Parathyroid adenoma (tissue), 2 donors: ENCODE data around the gene NYAP2.

Experiments
- H2AFZ ChIP-seq: fragments of 300-600 bp; sonication (generic); one replicate; pipeline ENCODE4 v1.7.0; 2017; ENCODE audit warnings: antibody characterized with exemption, mild to moderate bottlenecking
- H3K27ac ChIP-seq: fragments of 300-600 bp; sonication (generic); one replicate; pipeline ENCODE4 v1.7.0; 2017
- H3K27me3 ChIP-seq: fragments of 300-600 bp; sonication (generic); one replicate; pipeline ENCODE4 v1.7.0; 2017; ENCODE audit warnings: low read length; ENCODE audit not compliant: control insufficient read depth, insufficient read depth
- H3K36me3 ChIP-seq: fragments of 300-600 bp; sonication (generic); one replicate; pipeline ENCODE4 v1.7.0; 2017; ENCODE audit warnings: low read length; ENCODE audit not compliant: control insufficient read depth, insufficient read depth
- H3K4me1 ChIP-seq: fragments of 300-600 bp; sonication (generic); one replicate; pipeline ENCODE4 v1.7.0; 2017; ENCODE audit warnings: control low read depth
- H3K4me2 ChIP-seq: fragments of 300-600 bp; sonication (generic); one replicate; pipeline ENCODE4 v1.7.0; 2017; ENCODE audit warnings: low read length
- H3K4me3 ChIP-seq: fragments of 300-600 bp; sonication (generic); one replicate; pipeline ENCODE4 v1.7.0; 2017; ENCODE audit warnings: low read depth, low read length
- H3K79me2 ChIP-seq: fragments of 300-600 bp; sonication (generic); one replicate; pipeline ENCODE4 v1.7.0; 2017; ENCODE audit warnings: control low read depth
- H3K9ac ChIP-seq: fragments of 300-600 bp; sonication (generic); one replicate; pipeline ENCODE4 v1.7.0; 2017; ENCODE audit warnings: mild to moderate bottlenecking
- H3K9me3 ChIP-seq: fragments of 300-600 bp; sonication (generic); one replicate; pipeline ENCODE4 v1.7.0; 2017; ENCODE audit warnings: low read length; ENCODE audit not compliant: control insufficient read depth
- CTCF ChIP-seq: fragments of 300-600 bp; sonication (generic); IDR thresholded peaks from one replicate; pipeline ENCODE4 v1.7.0; 2017; ENCODE audit warnings: antibody characterized with exemption, mild to moderate bottlenecking
- donor health status: primary hyperparathyroidism.

NYAP2 gene

GRCh38 chr2:225399504-225399903, at the start of gene NYAP2:
Gene NYAP2, plus strand, starts transcription at chr2:225399710. Its CDS starts 9,171 bp downstream, at chr2:225408881.
- no peak within 1 kb of the TSS for H3K4me2 ChIP-seq
- H2AFZ ChIP-seq: peak within 1 kb of the TSS; percentile 69
- no peak for TF ChIP-seq CTCF
- no peak within 1 kb of the TSS for H3K4me3 ChIP-seq
- no peaks in the 10 kb centered on the region for H3K9me3 ChIP-seq
- H3K36me3 ChIP-seq: no peaks in the 10 kb centered on the region
- H3K79me2 ChIP-seq: no peaks in the 10 kb centered on the region
- H3K9ac ChIP-seq: no peak within 1 kb of the TSS
- no peak within 1 kb of the TSS for H3K27ac ChIP-seq
- H3K27me3 ChIP-seq: no peaks in the 10 kb centered on the region
- no peaks in the 10 kb centered on the region for H3K4me1 ChIP-seq

- TF ChIP-seq CTCF: no peak
- no peaks in the 10 kb centered on the region for H3K79me2 ChIP-seq
- no peaks in the 10 kb centered on the region for H3K4me1 ChIP-seq
- no peak overlapping the region for H3K9ac ChIP-seq
- peaks cover 3% of the 10 kb centered on the region for H3K27me3 ChIP-seq
- H3K36me3 ChIP-seq: no peaks in the 10 kb centered on the region
- no peak overlapping the region for H3K4me2 ChIP-seq
- no peak overlapping the region for H3K27ac ChIP-seq
- H2AFZ ChIP-seq: no peak overlapping the region
- no peak overlapping the region for H3K4me3 ChIP-seq
- H3K9me3 ChIP-seq: no peaks in the 10 kb centered on the region
These were observed 45.9 kb upstream of the NYAP2 start for GRCh38 chr2:225353579-225354085.

- H3K9me3 ChIP-seq: no peaks in the 10 kb centered on the region
- H3K4me1 ChIP-seq: no peaks in the 10 kb centered on the region
- no peaks in the 10 kb centered on the region for H3K36me3 ChIP-seq
- no peak for TF ChIP-seq CTCF
- no peak overlapping the region for H3K9ac ChIP-seq
- no peak overlapping the region for H2AFZ ChIP-seq
- H3K27ac ChIP-seq: no peak overlapping the region
- H3K4me2 ChIP-seq: no peak overlapping the region
- H3K27me3 ChIP-seq: peaks cover 3% of the 10 kb centered on the region
- H3K79me2 ChIP-seq: no peaks in the 10 kb centered on the region
- no peak overlapping the region for H3K4me3 ChIP-seq
These were observed 45.2 kb upstream of the NYAP2 start for GRCh38 chr2:225354281-225354774.

- no peak for TF ChIP-seq CTCF
- Histone ChIP-seq H3K27me3 (peaks cover 3% of the 10 kb centered on the region), H3K9ac (no peak overlapping the region), H3K4me2 (no peak overlapping the region), H3K79me2 (no peaks in the 10 kb centered on the region), H2AFZ (no peak overlapping the region), H3K4me1 (no peaks in the 10 kb centered on the region), H3K36me3 (no peaks in the 10 kb centered on the region), H3K27ac (no peak overlapping the region), H3K9me3 (no peaks in the 10 kb centered on the region), H3K4me3 (no peak overlapping the region)
These were observed 43.7 kb upstream of the NYAP2 start for GRCh38 chr2:225355788-225356187.

GRCh38 chr2:225366731-225367130, 32.8 kb upstream of the NYAP2 start:
- Histone ChIP-seq H3K4me2 (no peak overlapping the region), H3K79me2 (no peaks in the 10 kb centered on the region), H3K36me3 (no peaks in the 10 kb centered on the region), H3K27me3 (no peaks in the 10 kb centered on the region), H3K4me1 (no peaks in the 10 kb centered on the region), H2AFZ (no peak overlapping the region), H3K9ac (no peak overlapping the region), H3K9me3 (no peaks in the 10 kb centered on the region), H3K27ac (no peak overlapping the region), H3K4me3 (no peak overlapping the region)
- no peak for TF ChIP-seq CTCF
